SH-SY5Y (cell line): ENCODE data around the gene ABLIM2.

ENCODE experiments used
- GATA2 ChIP-seq: IDR thresholded peaks from 2 replicates; pipeline ENCODE4 v1.6.1; 2011; ENCODE audit warnings: mild to moderate bottlenecking, low read depth, low read length
- GATA3 ChIP-seq: IDR thresholded peaks from 2 replicates; pipeline ENCODE4 v1.6.1; 2011; ENCODE audit warnings: low read depth, mild to moderate bottlenecking, low read length, moderate library complexity

DNA sequence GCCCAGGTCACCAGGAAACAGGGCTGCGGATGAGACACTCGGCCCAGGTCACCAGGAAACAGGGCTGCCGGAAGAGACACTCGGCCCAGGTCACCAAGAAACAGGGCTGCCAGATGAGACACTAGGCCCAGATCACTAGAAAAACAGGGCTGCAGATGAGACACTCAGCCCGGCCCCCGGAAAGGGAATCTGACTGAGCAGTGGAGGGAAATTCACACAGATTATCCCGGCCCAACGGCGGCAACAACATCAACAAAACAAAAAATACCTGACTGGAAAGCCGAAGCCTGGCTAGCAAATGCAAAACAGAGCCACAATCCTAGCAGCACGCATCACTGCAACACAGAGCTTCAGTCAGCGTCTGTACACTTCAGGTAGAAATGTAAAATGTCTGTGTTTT is 239.6 kb downstream of the ABLIM2 start:
- TF ChIP-seq GATA2 (no peak), GATA3 (no peak)
